GM18517 (cell line): ENCODE data around the gene AGAP3.

Experiments used
- ATAC-seq: cut with Tn5 transposase; IDR thresholded peaks from one replicate; pipeline ENCODE4 v1.9.1; 2021; ENCODE audit warnings: mild to moderate bottlenecking, moderate library complexity; ENCODE audit not compliant: unreplicated experiment

Gene AGAP3

DNA sequence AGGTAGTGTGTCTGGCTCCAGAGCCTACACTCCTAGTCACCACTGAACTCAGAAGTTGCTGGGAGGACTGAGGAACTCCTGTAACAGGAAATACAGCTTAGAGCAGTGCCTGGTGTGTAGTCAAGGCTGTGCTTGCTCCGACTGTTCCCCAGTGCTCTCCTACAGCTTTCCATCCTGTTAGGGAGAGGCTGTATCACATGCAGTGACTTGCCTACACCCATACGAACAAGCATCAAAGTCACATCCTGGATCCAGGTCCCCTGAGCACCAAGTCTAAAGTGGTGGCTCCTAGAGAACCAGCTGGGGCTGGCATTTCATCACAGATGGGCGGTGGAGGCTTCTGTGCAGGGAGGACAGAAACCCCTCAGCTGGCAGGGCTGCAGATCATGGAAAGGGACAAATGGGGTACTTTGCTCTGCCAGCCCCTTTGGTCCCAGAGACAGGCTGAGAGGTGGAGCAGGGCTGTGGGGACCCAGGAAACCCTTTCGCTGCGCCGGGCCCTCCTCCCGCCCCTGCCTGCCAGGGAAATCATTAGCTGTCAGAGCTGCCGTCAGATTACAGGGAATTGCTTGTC, 93.1 kb downstream of the AGAP3 start:
- no peak for ATAC-seq

DNA sequence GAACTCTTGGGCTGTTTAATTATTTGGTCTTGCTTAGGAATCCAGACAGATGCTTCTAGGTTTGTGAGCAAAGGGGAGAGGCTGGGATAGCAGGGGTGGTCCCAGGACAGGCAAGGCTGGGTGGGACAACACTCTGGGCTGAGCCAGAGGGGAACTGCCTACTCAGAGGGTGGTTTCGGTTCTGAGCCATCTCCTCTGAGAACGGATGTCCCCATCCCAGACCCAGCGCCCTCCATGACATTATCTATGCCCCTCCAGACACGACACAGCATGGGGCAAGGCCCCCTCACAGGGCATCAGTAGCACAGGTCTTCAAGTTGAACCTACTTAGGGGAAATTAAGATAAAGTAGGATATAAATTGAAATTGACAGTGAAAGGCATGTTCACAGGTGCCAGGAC, 93.7 kb downstream of the AGAP3 start:
- no peak for ATAC-seq

DNA sequence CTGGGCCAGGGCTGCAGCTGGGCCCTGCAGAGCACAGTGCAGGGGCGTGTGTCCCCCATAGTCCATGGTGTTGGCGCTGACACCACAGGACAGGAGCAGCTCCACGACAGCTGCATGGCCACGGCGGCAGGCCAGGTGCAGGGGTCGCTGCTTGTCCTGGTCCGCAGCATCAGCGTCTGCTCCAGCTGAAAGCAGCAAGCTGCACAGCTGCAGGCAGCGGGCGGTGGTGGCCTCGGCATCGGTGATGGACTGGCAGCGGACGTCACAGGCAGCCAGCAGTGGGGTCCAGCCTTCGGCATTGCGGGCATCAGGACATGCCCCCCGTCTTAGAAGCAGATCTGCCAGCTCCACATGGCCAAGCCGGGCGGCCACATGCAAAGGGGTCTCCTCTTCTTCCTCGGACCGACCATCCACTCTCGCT, 94.7 kb downstream of the AGAP3 start:
- ATAC-seq = no peak

GRCh38 chr7:151185762-151186639, 99.7 kb downstream of the AGAP3 start:
- no peak for ATAC-seq

DNA sequence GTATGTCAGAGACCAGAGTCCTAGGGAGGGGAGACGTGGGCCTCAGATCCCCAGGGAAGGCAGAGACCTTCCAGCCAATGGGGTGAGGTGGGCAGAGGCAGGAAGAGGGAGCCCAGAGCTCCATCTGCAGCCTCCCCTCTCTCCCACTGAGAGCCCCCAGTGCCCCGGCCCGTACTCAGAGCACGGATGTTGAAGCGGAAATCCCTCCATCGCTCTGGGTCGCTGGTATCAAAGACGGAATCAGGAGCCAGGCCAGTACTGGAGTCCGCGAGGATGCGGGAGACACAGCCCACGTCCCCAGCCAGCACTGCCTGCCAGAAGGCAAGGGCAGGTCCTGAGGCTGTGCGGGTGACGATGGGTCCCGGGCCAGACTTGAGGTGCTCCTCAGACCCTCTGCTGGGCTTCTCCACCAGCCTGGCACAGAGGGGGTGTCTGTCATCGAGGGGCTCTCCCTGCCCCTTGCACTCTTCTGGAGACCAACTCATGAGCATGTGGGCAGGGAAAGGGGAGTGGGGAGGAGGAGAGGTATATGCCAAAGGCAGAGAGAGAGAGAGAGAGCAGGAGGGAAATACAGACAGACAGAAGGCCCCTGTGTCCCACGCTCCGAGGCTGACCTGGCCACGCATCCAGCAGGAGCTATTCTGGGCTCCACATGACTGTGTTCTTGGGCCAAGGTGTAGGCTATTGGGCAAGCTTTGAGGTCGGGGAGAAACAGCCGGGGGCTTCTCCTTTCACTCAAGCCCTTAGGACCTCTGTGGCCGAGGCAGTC, 100.5 kb downstream of the AGAP3 start, which contains the start of gene ASB10:
TSS of gene ASB10 (minus strand) at position 611 of the 769 bp plus-strand sequence. CDS start at position 491, 120 bp downstream.
- ATAC-seq = no peak

GRCh38 chr7:151187409-151188251, 101.4 kb downstream of the AGAP3 start:
- ATAC-seq = no peak

DNA sequence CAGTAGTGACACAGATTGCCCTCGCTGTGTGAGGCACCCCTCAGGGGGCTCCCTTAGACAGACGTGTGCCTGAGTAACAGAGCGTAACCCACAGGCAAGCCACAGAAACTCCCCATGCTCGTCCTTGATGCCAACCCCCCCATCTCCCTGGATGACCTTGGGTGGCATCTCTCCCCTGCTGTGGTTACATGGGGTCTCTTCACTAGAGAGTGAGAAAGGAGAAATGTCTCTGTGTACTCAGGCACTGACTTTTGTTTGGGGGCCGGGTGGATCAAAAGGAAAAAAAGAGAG, 101.9 kb downstream of the AGAP3 start:
- ATAC-seq = no peak

- no peak for ATAC-seq
Observed at GRCh38 chr7:151189038-151189437, 102.8 kb downstream of the AGAP3 start.

DNA sequence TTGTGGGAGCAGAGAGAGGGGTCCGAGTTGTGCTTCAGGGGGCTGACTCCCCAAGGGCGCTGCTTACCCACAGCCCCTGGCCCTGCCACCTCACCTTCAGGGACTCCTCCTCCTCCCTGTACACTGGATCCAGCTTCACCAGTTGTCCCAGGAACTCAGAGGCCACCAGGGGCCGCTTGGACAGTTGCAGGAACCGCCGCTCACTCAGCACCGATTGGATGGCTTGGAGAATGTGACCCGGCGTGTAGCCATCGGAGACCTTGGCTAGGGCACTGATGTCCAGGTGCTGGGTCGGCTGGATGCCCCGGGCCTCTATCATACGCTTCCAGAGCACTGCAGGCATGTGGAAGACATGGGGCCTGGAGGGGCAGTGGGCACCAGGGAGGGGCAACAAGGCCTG, 105.3 kb downstream of the AGAP3 start:
- no peak for ATAC-seq

- no peak for ATAC-seq
Observed at GRCh38 chr7:151192002-151192539, 105.8 kb downstream of the AGAP3 start.

GRCh38 chr7:151193203-151193978, 107.1 kb downstream of the AGAP3 start:
- ATAC-seq = no peak
